K562 (cell line): ENCODE results near the gene PNPLA2. TPM values are rescaled to one million over a fixed set of nuclear protein-coding genes. Genes with fewer than 3 reads are reported as not detected.

Experiments used
- ATAC-seq: fragments of 200-7000 bp; cut with Tn5 transposase; 3 replicates; pipeline ENCODE4 v1.9.1; 2020; ENCODE audit warnings: moderate library complexity
- BruUV-seq: library from RNA; stranded (reverse); fragments of 400-500 nt; replicated peaks from 2 replicates; lab custom pipeline; 2021; lab: Mats Ljungman, UMichigan
- CTCF ChIA-PET: fragments of 300-600 bp; formaldehyde crosslinking; extraction: SDS; loops from one replicate; lab custom pipeline; 2021; ENCODE audit warnings: low intra/inter-chr PET ratio; lab: Yijun Ruan, JAX
- POLR2A ChIA-PET: fragments of 300-600, 350-650 bp; sonication (Branson Sonifier 250); formaldehyde crosslinking; extraction: SDS; loops from one replicate; lab custom pipeline; 2021; ENCODE audit warnings: antibody characterized with exemption, inconsistent platforms; lab: Yijun Ruan, JAX
- DNase-seq, 4 experiments: peaks; one replicate each; pipeline versions ENCODE4 v3.0.0 to v3.0.0-alpha.2; 2011 to 2018; ENCODE audit warnings: low spot score in 3 of 4, mixed read lengths in 3 of 4; ENCODE audit errors: extremely low read depth in 1 of 4
- FAIRE-seq: peaks from 2 replicates; lab custom pipeline; 2011; peaks lifted over from hg19 to GRCh38; lab: Jason Lieb, UNC
- H2AFZ ChIP-seq: 2 replicates; pipeline ENCODE4 v1.6.0; 2011; ENCODE audit warnings: low read depth, low read length, control low read depth, inconsistent platforms
- H3K27ac ChIP-seq: fragments of 200-600 bp; 3 replicates; pipeline ENCODE4 v1.8.0; 2011; ENCODE audit warnings: low read depth, mild to moderate bottlenecking, control low read depth, inconsistent platforms, low read length, moderate library complexity, mixed read lengths; ENCODE audit errors: extremely low read depth
- H3K27me3 ChIP-seq, 2 experiments: fragments of 300-600 bp in 1 of 2; 2 replicates in 1 of 2; 3 replicates in 1 of 2; pipeline versions ENCODE4 v1.6.0 to v1.8.0; 2011; ENCODE audit warnings: inconsistent platforms in 2 of 2, low read length in 2 of 2, mild to moderate bottlenecking in 1 of 2, mixed read lengths in 1 of 2, moderate library complexity in 1 of 2; ENCODE audit not compliant: control insufficient read depth in 2 of 2, insufficient read depth in 2 of 2
- H3K36me3 ChIP-seq: fragments of 300-600 bp; 3 replicates; pipeline ENCODE4 v1.8.0; 2011; ENCODE audit warnings: mild to moderate bottlenecking, low read length, inconsistent platforms; ENCODE audit not compliant: control insufficient read depth, insufficient read depth
- H3K4me1 ChIP-seq, 2 experiments: fragments of 200-600 bp in 1 of 2; replicated peaks in 1 of 2; 2 replicates in 1 of 2; 3 replicates in 1 of 2; pipeline versions ENCODE4 v1.5.1 to v1.8.0; 2011; ENCODE audit warnings: inconsistent platforms in 2 of 2, low read length in 2 of 2, mild to moderate bottlenecking in 1 of 2, mixed read lengths in 1 of 2, moderate library complexity in 1 of 2; ENCODE audit not compliant: control insufficient read depth in 2 of 2, insufficient read depth in 2 of 2
- H3K4me2 ChIP-seq: 2 replicates; pipeline ENCODE4 v1.6.1; 2011; ENCODE audit warnings: low read length, control low read depth, inconsistent platforms, mixed read lengths; ENCODE audit not compliant: insufficient read depth
- H3K4me3 ChIP-seq: fragments of 200-600 bp; sonication (generic), shearing (Covaris generic); 2 replicates; pipeline ENCODE4 v1.5.1; 2016; ENCODE audit warnings: control low read depth, inconsistent platforms
- H3K79me2 ChIP-seq: fragments of 200-600 bp; 3 replicates; pipeline ENCODE4 v1.8.0; 2011; ENCODE audit warnings: low read length, inconsistent platforms; ENCODE audit not compliant: control insufficient read depth, insufficient read depth
- H3K9ac ChIP-seq, 2 experiments: 2 replicates each; pipeline versions ENCODE4 v1.6.0 to v1.6.1; 2011; ENCODE audit warnings: low read depth in 2 of 2, low read length in 2 of 2, control low read depth in 1 of 2, inconsistent platforms in 1 of 2, mild to moderate bottlenecking in 1 of 2, mixed read lengths in 1 of 2; ENCODE audit not compliant: insufficient read depth in 1 of 2
- H3K9me1 ChIP-seq: one replicate; pipeline ENCODE4 v1.6.0; 2011; ENCODE audit warnings: inconsistent platforms, mild to moderate bottlenecking, low read length, moderate library complexity; ENCODE audit not compliant: control insufficient read depth, insufficient read depth
- H3K9me3 ChIP-seq: replicated peaks from 2 replicates; pipeline ENCODE4 v1.5.1; 2011; ENCODE audit warnings: low read depth, low read length, inconsistent platforms; ENCODE audit not compliant: control insufficient read depth, insufficient read depth
- H4K20me1 ChIP-seq: replicated peaks from 2 replicates; pipeline ENCODE4 v1.6.1; 2011; ENCODE audit warnings: low read length, inconsistent platforms, mixed read lengths; ENCODE audit not compliant: control insufficient read depth, insufficient read depth
- CCAR2 ChIP-seq: fragments of 200-400 bp; formaldehyde crosslinking; IDR thresholded peaks from 2 replicates; pipeline ENCODE4 v1.6.1; 2017; ENCODE audit warnings: mild to moderate bottlenecking, low read depth, low read length
- ERF ChIP-seq: fragments of 450-650 bp; formaldehyde crosslinking; IDR thresholded peaks from 2 replicates; pipeline ENCODE4 v1.4.0; 2020; ENCODE audit warnings: mild to moderate bottlenecking, mixed read lengths
- PRPF4 ChIP-seq: fragments of 200-400 bp; formaldehyde crosslinking; IDR thresholded peaks from one replicate; pipeline ENCODE4 v1.6.1; 2017; ENCODE audit warnings: low read length, low read depth, mild to moderate bottlenecking; ENCODE audit not compliant: insufficient read depth, poor library complexity, severe bottlenecking
- SRSF3 ChIP-seq: fragments of 200-400 bp; formaldehyde crosslinking; IDR thresholded peaks from 2 replicates; pipeline ENCODE4 v1.6.1; 2016; ENCODE audit warnings: mild to moderate bottlenecking, low read length, moderate library complexity; ENCODE audit not compliant: insufficient read depth
- ZNF143 ChIP-seq: sonication (generic); formaldehyde crosslinking; IDR thresholded peaks from 2 replicates; pipeline ENCODE4 v1.9.0; 2022; ENCODE audit warnings: mild to moderate bottlenecking, missing genetic modification reagents
- WGBS: fragments of 100-300 bp; shearing (Covaris generic); methylation state at CpG from one replicate; pipeline ENCODE4 v1.1.6; 2016; ENCODE audit warnings: low coverage, mixed read lengths; ENCODE audit not compliant: insufficient coverage; ENCODE audit errors: missing lambda C conversion rate; 5-methylcytosine and 5-hydroxymethylcytosine counted together
- in situ Hi-C: fragments of 300-500 bp; cut with MboI; formaldehyde crosslinking; loops from 4 replicates; pipeline ENCODE4 v1.15.0; 2018; ENCODE audit warnings: inconsistent platforms, mixed read lengths
- intact Hi-C: fragments of 100-400 bp; cut with micrococcal nuclease; formaldehyde crosslinking; loops from 2 replicates; pipeline ENCODE4 v1.14.2; 2022
- polyA plus RNA-seq, 8 experiments: library from polyadenylated mRNA; depleted of rRNA in 4 of 8; stranded (reverse) in 5 of 8; unstranded in 3 of 8; fragments of >200 nt; fragmentation: Nextera tagmentation in 2 of 8; fragmentation: Illumina TruSeq in 1 of 8; extraction: Ambion mirVana in 2 of 8; extraction: Trizol in 1 of 8; gene quantifications; 2 replicates each; pipeline versions ENCODE4 v1.2.1 to v1.2.3, GENCODE V29; 2011 to 2014; ENCODE audit warnings: inconsistent platforms in 1 of 8, missing spikeins in 1 of 8
- total RNA-seq, 7 experiments: library from RNA; depleted of rRNA in 6 of 7; stranded (reverse); fragments of >200 nt in 6 of 7; fragmentation: Illumina TruSeq in 2 of 7; extraction: Trizol in 2 of 7; gene quantifications; 2 replicates each; pipeline versions ENCODE4 v1.2.1 to v1.2.3, GENCODE V29; 2011 to 2021; ENCODE audit warnings: low replicate concordance in 1 of 7
- TF ChIP-seq, protein P1 (sequence below): fragments of 250-450 bp; sonication (Bioruptor Pico); IDR thresholded peaks from 2 replicates; pipeline ENCODE4 v1.8.0; 2021; ENCODE audit warnings: moderate library complexity, mild to moderate bottlenecking, inconsistent platforms
- TF ChIP-seq, protein P2 (sequence below): fragments of 450-650 bp; IDR thresholded peaks from one replicate; pipeline ENCODE4 v1.6.1; 2018; ENCODE audit warnings: mild to moderate bottlenecking, moderate library complexity; ENCODE audit not compliant: partially characterized antibody
- TF ChIP-seq, protein P3 (sequence below): sonication (generic); formaldehyde crosslinking; IDR thresholded peaks from 2 replicates; pipeline ENCODE4 v1.8.0; 2022; ENCODE audit warnings: missing genetic modification reagents, mild to moderate bottlenecking, borderline replicate concordance
- TF ChIP-seq, protein P4 (sequence below): IDR thresholded peaks from 2 replicates; pipeline ENCODE4 v1.6.1; 2014; ENCODE audit warnings: antibody characterized with exemption
- TF ChIP-seq, protein P5 (sequence below): sonication (generic); formaldehyde crosslinking; IDR thresholded peaks from 2 replicates; pipeline ENCODE4 v1.8.1; 2022; ENCODE audit warnings: missing genetic modification reagents
- TF ChIP-seq, protein P6 (sequence below): fragments of 450-650 bp; formaldehyde crosslinking; IDR thresholded peaks from 2 replicates; pipeline ENCODE4 v1.4.0; 2020; ENCODE audit warnings: mild to moderate bottlenecking, moderate library complexity

Gene PNPLA2
- total and polyA plus RNA-seq, 9 of the 15 experiments (the other 6 are each of a cell fraction or from before 2014, with no cell fraction given) = 0.39 to 87.1 (median 8.4) TPM

DNA sequence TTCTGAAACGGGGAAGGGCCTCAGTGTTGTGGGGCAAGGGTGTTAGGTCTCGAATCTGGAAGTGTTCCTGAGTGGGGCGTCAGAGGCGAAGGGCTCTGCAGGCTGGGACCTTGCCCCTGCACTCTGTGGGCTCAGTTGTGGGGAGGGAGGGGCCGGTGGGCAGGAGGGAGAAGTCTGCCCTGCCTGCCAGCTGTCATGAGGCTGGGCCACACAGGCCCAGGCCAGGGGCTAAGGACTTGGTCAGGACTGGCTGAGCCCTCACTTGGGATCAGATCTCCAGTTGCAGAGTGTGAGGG, 9.1 kb downstream of the PNPLA2 start, which contains the start of gene CRACR2B:
Gene CRACR2B (plus strand): TSS at position 23 of the 296 bp plus-strand sequence. CDS start 689 bp downstream, outside the sequence.
- no peaks in the 10 kb centered on the region for H3K27me3 ChIP-seq
- 14% methylated on average over 4 of the region's 5 CpGs for WGBS
- no peak for ATAC-seq
- H2AFZ ChIP-seq = peak within 1 kb of the TSS; percentile 95
- H3K79me2 ChIP-seq = peaks cover 13% of the 10 kb centered on the region; the same call in 2 of the 3 replicates
- intact Hi-C loops = no loop called here
- in situ Hi-C loops = no loop called here
- H3K4me1 ChIP-seq = peaks cover 25 to 95% of the 10 kb centered on the region in 2 experiments
- ChIA-PET POLR2A (interaction anchor here (0.8 to 3.2 kb wide), 3 partner anchors 9 to 31 kb away, joined by 5 to 13 read pairs (median 5); partner anchors contain the start of gene PNPLA2), CTCF (no interaction called here)
- H3K9me3 ChIP-seq = no peaks in the 10 kb centered on the region
- H3K9me1 ChIP-seq = peaks cover 5% of the 10 kb centered on the region
- DNase-seq = no peak
- peak within 1 kb of the TSS; percentile 85 for H3K27ac ChIP-seq
- peak within 1 kb of the TSS; percentile 80 for H3K4me2 ChIP-seq
- FAIRE-seq = no peak
- peaks cover 28% of the 10 kb centered on the region; the same call in 1 of the 3 replicates for H3K36me3 ChIP-seq
- no peaks in the 10 kb centered on the region for H4K20me1 ChIP-seq
- peak within 1 kb of the TSS; percentile 52 for H3K4me3 ChIP-seq
- TSS peak; percentile 48 for BruUV-seq
- H3K9ac ChIP-seq = peak within 1 kb of the TSS; percentile 75 to 94
- TF ChIP-seq, protein P1, sequence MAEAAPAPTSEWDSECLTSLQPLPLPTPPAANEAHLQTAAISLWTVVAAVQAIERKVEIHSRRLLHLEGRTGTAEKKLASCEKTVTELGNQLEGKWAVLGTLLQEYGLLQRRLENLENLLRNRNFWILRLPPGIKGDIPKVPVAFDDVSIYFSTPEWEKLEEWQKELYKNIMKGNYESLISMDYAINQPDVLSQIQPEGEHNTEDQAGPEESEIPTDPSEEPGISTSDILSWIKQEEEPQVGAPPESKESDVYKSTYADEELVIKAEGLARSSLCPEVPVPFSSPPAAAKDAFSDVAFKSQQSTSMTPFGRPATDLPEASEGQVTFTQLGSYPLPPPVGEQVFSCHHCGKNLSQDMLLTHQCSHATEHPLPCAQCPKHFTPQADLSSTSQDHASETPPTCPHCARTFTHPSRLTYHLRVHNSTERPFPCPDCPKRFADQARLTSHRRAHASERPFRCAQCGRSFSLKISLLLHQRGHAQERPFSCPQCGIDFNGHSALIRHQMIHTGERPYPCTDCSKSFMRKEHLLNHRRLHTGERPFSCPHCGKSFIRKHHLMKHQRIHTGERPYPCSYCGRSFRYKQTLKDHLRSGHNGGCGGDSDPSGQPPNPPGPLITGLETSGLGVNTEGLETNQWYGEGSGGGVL = no peak
- TF ChIP-seq PRPF4 = no peak
- TF ChIP-seq, protein P2, sequence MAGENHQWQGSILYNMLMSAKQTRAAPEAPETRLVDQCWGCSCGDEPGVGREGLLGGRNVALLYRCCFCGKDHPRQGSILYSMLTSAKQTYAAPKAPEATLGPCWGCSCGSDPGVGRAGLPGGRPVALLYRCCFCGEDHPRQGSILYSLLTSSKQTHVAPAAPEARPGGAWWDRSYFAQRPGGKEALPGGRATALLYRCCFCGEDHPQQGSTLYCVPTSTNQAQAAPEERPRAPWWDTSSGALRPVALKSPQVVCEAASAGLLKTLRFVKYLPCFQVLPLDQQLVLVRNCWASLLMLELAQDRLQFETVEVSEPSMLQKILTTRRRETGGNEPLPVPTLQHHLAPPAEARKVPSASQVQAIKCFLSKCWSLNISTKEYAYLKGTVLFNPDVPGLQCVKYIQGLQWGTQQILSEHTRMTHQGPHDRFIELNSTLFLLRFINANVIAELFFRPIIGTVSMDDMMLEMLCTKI = no peak
- TF ChIP-seq, protein P3, sequence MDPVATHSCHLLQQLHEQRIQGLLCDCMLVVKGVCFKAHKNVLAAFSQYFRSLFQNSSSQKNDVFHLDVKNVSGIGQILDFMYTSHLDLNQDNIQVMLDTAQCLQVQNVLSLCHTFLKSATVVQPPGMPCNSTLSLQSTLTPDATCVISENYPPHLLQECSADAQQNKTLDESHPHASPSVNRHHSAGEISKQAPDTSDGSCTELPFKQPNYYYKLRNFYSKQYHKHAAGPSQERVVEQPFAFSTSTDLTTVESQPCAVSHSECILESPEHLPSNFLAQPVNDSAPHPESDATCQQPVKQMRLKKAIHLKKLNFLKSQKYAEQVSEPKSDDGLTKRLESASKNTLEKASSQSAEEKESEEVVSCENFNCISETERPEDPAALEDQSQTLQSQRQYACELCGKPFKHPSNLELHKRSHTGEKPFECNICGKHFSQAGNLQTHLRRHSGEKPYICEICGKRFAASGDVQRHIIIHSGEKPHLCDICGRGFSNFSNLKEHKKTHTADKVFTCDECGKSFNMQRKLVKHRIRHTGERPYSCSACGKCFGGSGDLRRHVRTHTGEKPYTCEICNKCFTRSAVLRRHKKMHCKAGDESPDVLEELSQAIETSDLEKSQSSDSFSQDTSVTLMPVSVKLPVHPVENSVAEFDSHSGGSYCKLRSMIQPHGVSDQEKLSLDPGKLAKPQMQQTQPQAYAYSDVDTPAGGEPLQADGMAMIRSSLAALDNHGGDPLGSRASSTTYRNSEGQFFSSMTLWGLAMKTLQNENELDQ (CRISPR knock-in tag) = no peak
- TF ChIP-seq, protein P4, sequence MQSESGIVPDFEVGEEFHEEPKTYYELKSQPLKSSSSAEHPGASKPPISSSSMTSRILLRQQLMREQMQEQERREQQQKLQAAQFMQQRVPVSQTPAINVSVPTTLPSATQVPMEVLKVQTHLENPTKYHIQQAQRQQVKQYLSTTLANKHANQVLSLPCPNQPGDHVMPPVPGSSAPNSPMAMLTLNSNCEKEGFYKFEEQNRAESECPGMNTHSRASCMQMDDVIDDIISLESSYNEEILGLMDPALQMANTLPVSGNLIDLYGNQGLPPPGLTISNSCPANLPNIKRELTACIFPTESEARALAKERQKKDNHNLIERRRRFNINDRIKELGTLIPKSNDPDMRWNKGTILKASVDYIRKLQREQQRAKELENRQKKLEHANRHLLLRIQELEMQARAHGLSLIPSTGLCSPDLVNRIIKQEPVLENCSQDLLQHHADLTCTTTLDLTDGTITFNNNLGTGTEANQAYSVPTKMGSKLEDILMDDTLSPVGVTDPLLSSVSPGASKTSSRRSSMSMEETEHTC = no peak
- no peak for TF ChIP-seq CCAR2
- TF ChIP-seq ZNF143 (CRISPR knock-in tag) = no peak
- TF ChIP-seq, protein P5, sequence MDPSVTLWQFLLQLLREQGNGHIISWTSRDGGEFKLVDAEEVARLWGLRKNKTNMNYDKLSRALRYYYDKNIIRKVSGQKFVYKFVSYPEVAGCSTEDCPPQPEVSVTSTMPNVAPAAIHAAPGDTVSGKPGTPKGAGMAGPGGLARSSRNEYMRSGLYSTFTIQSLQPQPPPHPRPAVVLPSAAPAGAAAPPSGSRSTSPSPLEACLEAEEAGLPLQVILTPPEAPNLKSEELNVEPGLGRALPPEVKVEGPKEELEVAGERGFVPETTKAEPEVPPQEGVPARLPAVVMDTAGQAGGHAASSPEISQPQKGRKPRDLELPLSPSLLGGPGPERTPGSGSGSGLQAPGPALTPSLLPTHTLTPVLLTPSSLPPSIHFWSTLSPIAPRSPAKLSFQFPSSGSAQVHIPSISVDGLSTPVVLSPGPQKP (CRISPR knock-in tag) = no peak
- no peak for TF ChIP-seq SRSF3
- TF ChIP-seq ERF (CRISPR knock-in tag) = no peak
- TF ChIP-seq, protein P6, sequence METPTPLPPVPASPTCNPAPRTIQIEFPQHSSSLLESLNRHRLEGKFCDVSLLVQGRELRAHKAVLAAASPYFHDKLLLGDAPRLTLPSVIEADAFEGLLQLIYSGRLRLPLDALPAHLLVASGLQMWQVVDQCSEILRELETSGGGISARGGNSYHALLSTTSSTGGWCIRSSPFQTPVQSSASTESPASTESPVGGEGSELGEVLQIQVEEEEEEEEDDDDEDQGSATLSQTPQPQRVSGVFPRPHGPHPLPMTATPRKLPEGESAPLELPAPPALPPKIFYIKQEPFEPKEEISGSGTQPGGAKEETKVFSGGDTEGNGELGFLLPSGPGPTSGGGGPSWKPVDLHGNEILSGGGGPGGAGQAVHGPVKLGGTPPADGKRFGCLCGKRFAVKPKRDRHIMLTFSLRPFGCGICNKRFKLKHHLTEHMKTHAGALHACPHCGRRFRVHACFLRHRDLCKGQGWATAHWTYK = no peak
